ENCODE results near the gene EED.

DNA sequence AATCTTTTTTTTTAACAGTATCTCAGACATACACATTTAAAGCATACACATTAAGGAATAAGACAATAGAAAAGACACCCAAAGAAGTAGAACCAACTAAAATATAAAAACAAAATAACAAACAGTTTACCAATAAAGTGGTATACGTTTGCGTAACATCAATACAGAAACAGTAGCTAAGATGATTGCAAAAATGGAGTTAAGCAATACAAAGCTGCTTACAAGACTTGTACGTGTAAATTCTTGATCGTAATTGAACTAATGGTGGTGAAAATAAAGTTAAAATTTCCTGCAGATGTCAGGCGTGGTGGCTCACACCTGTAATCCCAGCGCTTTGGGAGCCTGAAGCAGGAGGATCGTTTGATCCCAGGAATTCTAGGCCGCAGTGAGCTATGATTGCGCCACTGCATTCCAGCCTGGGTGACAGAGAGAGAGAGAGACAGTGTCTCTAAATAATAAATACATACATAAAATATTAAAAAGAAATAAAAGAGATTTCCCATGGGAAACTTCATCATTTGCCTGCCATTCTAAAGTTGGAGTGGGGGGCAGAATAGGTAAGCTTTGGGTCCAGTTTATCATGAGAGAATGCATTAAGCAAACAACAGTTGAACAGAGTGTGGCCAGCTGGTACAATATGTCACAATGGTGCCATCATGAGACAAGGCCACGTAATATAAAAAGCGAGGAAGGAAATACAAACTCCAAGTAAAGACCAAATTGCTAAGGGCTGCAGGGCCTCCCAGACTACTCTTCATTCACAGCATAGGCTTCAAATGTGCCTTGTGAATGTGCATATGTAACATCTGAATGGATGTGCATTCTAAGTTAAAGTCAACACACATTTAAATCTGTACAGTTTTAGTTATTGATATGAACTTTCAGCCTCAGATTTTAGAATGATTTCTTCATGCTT, 38.9 kb upstream of the EED start:
- no peak for TF ChIP-seq POLR2A (IDR thresholded peaks at IDR 0.05; ENCODE audit: low read depth, low read length)
- no peak for TF ChIP-seq POLR2AphosphoS5 (IDR thresholded peaks at IDR 0.05; ENCODE audit: low read depth, low read length)
- no peak for TF ChIP-seq TAF1 (IDR thresholded peaks at IDR 0.05; ENCODE audit: borderline replicate concordance, low read depth, low read length)
